A549 (cell line): ENCODE measurements around the gene WDFY2. TPM values are rescaled to one million over a fixed set of nuclear protein-coding genes. Genes with fewer than 3 reads are reported as not detected.

Source experiments
- ATAC-seq, 2 experiments: fragments of 200-7000 bp in 1 of 2; fragments of >200 bp in 1 of 2; cut with Nextera tagmentation in 1 of 2; cut with Tn5 transposase in 1 of 2; 3 replicates each; pipeline versions ENCODE4 v1.8.0 to v1.9.1; 2018 to 2020; ENCODE audit warnings: mild to moderate bottlenecking in 1 of 2, moderate library complexity in 1 of 2
- CTCF ChIA-PET: fragments of 300-600 bp; sonication (Branson Sonifier 250); formaldehyde crosslinking; extraction: SDS; loops from one replicate; lab custom pipeline; 2021; ENCODE audit warnings: antibody characterized with exemption, inconsistent platforms; lab: Yijun Ruan, JAX
- POLR2A ChIA-PET: fragments of 350-600 bp; formaldehyde crosslinking; extraction: SDS; loops from one replicate; lab custom pipeline; 2021; ENCODE audit warnings: antibody characterized with exemption, inconsistent platforms; lab: Yijun Ruan, JAX
- DNase-seq, 2 experiments: peaks; one replicate each; pipeline versions ENCODE4 v3.0.0 to v3.0.0-alpha.2; 2011 to 2016; ENCODE audit warnings: low read depth in 1 of 2, low spot score in 1 of 2
- FAIRE-seq: peaks from 2 replicates; lab custom pipeline; 2011; peaks lifted over from hg19 to GRCh38; lab: Jason Lieb, UNC
- H3K27ac ChIP-seq, 2 experiments: fragments of >200 bp; sonication (Bioruptor Twin); formaldehyde crosslinking; 3 replicates each; pipeline ENCODE4 v1.5.1; 2016 to 2017
- H3K4me1 ChIP-seq: fragments of >200 bp; sonication (Bioruptor Twin); formaldehyde crosslinking; 3 replicates; pipeline ENCODE4 v1.6.1; 2016
- H3K4me2 ChIP-seq: fragments of >200 bp; sonication (Bioruptor Twin); formaldehyde crosslinking; 3 replicates; pipeline ENCODE4 v1.6.1; 2016
- H3K4me3 ChIP-seq: fragments of >200 bp; sonication (Bioruptor Twin); formaldehyde crosslinking; 3 replicates; pipeline ENCODE4 v1.5.1; 2016
- H3K9me3 ChIP-seq: fragments of >200 bp; sonication (Bioruptor Twin); formaldehyde crosslinking; 3 replicates; pipeline ENCODE4 v1.6.1; 2016
- BHLHE40 ChIP-seq: IDR thresholded peaks from 2 replicates; pipeline ENCODE4 v1.6.1; 2012; ENCODE audit warnings: low read depth, low read length, inconsistent platforms
- CEBPB ChIP-seq, 2 experiments: fragments of >200 bp in 1 of 2; sonication (Bioruptor Twin) in 1 of 2; formaldehyde crosslinking in 1 of 2; IDR thresholded peaks; 2 replicates each; pipeline ENCODE4 v1.6.1; 2012 to 2016
- CHD2 ChIP-seq: fragments of 150-350 bp; IDR thresholded peaks from 2 replicates; pipeline ENCODE4 v1.6.1; 2014; ENCODE audit warnings: low read length; ENCODE audit not compliant: partially characterized antibody
- CHD4 ChIP-seq: fragments of 200-600 bp; sonication (generic); IDR thresholded peaks from 2 replicates; pipeline ENCODE4 v1.6.1; 2016; ENCODE audit warnings: antibody characterized with exemption, mild to moderate bottlenecking, borderline replicate concordance
- EHMT2 ChIP-seq: fragments of 200-600 bp; sonication (generic); IDR thresholded peaks from 2 replicates; pipeline ENCODE4 v1.6.1; 2016; ENCODE audit warnings: antibody characterized with exemption, low read depth, mild to moderate bottlenecking, moderate library complexity
- ESRRA ChIP-seq: fragments of 150-350 bp; IDR thresholded peaks from 2 replicates; pipeline ENCODE4 v1.6.1; 2014; ENCODE audit warnings: mild to moderate bottlenecking, low read length, borderline replicate concordance
- FOSB ChIP-seq: fragments of 250-450 bp; sonication (Bioruptor Pico); IDR thresholded peaks from 2 replicates; pipeline ENCODE4 v1.5.0; 2020; ENCODE audit warnings: mild to moderate bottlenecking, moderate library complexity
- FOSL2 ChIP-seq, 2 experiments: fragments of 450-650 bp in 1 of 2; fragments of >200 bp in 1 of 2; sonication (Bioruptor Twin) in 1 of 2; formaldehyde crosslinking; IDR thresholded peaks; 2 replicates each; pipeline versions ENCODE4 v1.5.0 to v1.6.1; 2016 to 2020; ENCODE audit warnings: mild to moderate bottlenecking in 1 of 2, moderate library complexity in 1 of 2
- FOXS1 ChIP-seq: fragments of 250-450 bp; sonication (Bioruptor Pico); IDR thresholded peaks from 2 replicates; pipeline ENCODE4 v1.5.0; 2020; ENCODE audit warnings: mild to moderate bottlenecking, moderate library complexity
- HDAC2 ChIP-seq: fragments of 200-600 bp; sonication (generic); IDR thresholded peaks from 2 replicates; pipeline ENCODE4 v1.6.1; 2016
- JUN ChIP-seq, 2 experiments: fragments of >200 bp; sonication (Bioruptor Twin); formaldehyde crosslinking; IDR thresholded peaks; 2 replicates in 1 of 2; 3 replicates in 1 of 2; pipeline ENCODE4 v1.6.1; 2016 to 2017
- MAZ ChIP-seq: fragments of 150-350 bp; IDR thresholded peaks from 2 replicates; pipeline ENCODE4 v1.6.1; 2014; ENCODE audit warnings: antibody characterized with exemption, low read depth, low read length, borderline replicate concordance
- MYC ChIP-seq: IDR thresholded peaks from 2 replicates; pipeline ENCODE4 v1.6.1; 2012; ENCODE audit warnings: mild to moderate bottlenecking, inconsistent platforms, low read length, improper control_type of control experiment, borderline replicate concordance
- NFE2L2 ChIP-seq: fragments of 150-350 bp; conservative IDR thresholded peaks from 2 replicates; pipeline ENCODE4 v1.6.1; 2014; ENCODE audit warnings: low read length
- POLR2A ChIP-seq: IDR thresholded peaks from 2 replicates; pipeline ENCODE4 v1.6.1; 2012; ENCODE audit warnings: mild to moderate bottlenecking, low read length
- RAD21 ChIP-seq, 2 experiments: fragments of >200 bp in 1 of 2; sonication (Bioruptor Twin) in 1 of 2; formaldehyde crosslinking in 1 of 2; IDR thresholded peaks in 1 of 2; conservative IDR thresholded peaks in 1 of 2; 2 replicates in 1 of 2; 3 replicates in 1 of 2; pipeline ENCODE4 v1.6.1; 2012 to 2018; ENCODE audit warnings: inconsistent platforms in 1 of 2
- RARB ChIP-seq: fragments of 250-450 bp; sonication (Bioruptor Pico); IDR thresholded peaks from 2 replicates; pipeline ENCODE4 v1.8.0; 2021; ENCODE audit warnings: mild to moderate bottlenecking, moderate library complexity
- RFX5 ChIP-seq: fragments of 450-650 bp; IDR thresholded peaks from 2 replicates; pipeline ENCODE4 v1.7.1; 2014; ENCODE audit warnings: antibody characterized with exemption, mild to moderate bottlenecking, moderate library complexity
- RNF2 ChIP-seq: fragments of 200-600 bp; sonication (generic); IDR thresholded peaks from 2 replicates; pipeline ENCODE4 v1.6.1; 2016; ENCODE audit warnings: low read depth, mild to moderate bottlenecking, antibody characterized with exemption, moderate library complexity, borderline replicate concordance
- SMC3 ChIP-seq: fragments of >200 bp; sonication (Bioruptor Twin); formaldehyde crosslinking; IDR thresholded peaks from 3 replicates; pipeline ENCODE4 v1.6.1; 2018; ENCODE audit warnings: inconsistent platforms
- TP53 ChIP-seq: fragments of 250-450 bp; sonication (Bioruptor Pico); IDR thresholded peaks from 2 replicates; pipeline ENCODE4 v1.5.0; 2021; ENCODE audit warnings: mild to moderate bottlenecking, moderate library complexity
- ZFP36 ChIP-seq: fragments of 450-650 bp; IDR thresholded peaks from 2 replicates; pipeline ENCODE4 v1.6.1; 2014; ENCODE audit warnings: borderline replicate concordance; ENCODE audit not compliant: partially characterized antibody
- WGBS: methylation state at CpG from one replicate; pipeline ENCODE4 v1.1.6; 2017; ENCODE audit errors: missing lambda C conversion rate; 5-methylcytosine and 5-hydroxymethylcytosine counted together
- polyA plus RNA-seq, 4 experiments: library from polyadenylated mRNA; depleted of rRNA in 3 of 4; stranded (reverse); fragments of >200 nt; fragmentation: RNase III in 1 of 4; extraction: RNeasy Plus Mini Kit Qiagen cat#74134 plus additional on column Dnase treatment in 1 of 4; gene quantifications; 2 replicates in 3 of 4; 3 replicates in 1 of 4; pipeline ENCODE4 v1.2.3, GENCODE V29; 2011 to 2017
- TF ChIP-seq, protein P1 (sequence below): fragments of >200 bp; sonication (Bioruptor Twin); formaldehyde crosslinking; IDR thresholded peaks from 2 replicates; pipeline ENCODE4 v1.6.1; 2016
- TF ChIP-seq, protein P2 (sequence below): IDR thresholded peaks from 2 replicates; pipeline ENCODE4 v1.6.1; 2012
- TF ChIP-seq, protein P3 (sequence below): fragments of 250-450 bp; sonication (Bioruptor Pico); IDR thresholded peaks from 2 replicates; pipeline ENCODE4 v1.5.0; 2020; ENCODE audit warnings: low read depth, mild to moderate bottlenecking, moderate library complexity
- TF ChIP-seq, protein P4 (sequence below): fragments of 250-450 bp; sonication (Bioruptor Pico); IDR thresholded peaks from 2 replicates; pipeline ENCODE4 v1.5.0; 2021; ENCODE audit warnings: mild to moderate bottlenecking, moderate library complexity, borderline replicate concordance

Gene WDFY2
- polyA plus RNA-seq, 2 of the 4 experiments (the other 2 are of a cell fraction) = 5.2 to 8.5 TPM

DNA sequence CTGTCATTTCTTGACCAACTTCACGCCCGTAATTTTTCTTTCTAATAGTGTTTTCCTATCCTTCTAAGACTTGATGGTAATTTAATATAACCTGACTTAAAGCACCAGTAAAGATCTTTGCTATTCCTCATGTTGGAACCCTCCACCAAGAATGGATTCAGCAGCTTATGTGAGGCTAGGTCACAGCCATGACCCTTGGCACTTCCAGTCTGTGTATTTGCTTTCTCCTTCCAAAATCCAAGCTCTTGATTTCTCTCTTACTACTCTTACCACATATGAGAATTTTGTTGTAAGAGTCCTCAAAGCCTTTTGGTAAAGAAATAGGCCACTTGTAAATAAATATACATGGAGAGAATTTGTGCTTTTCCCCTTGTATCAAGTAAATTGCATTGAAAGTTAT lies 158.3 kb downstream of the WDFY2 start (continued):
- no peak for TF ChIP-seq BHLHE40
- TF ChIP-seq, protein P1, sequence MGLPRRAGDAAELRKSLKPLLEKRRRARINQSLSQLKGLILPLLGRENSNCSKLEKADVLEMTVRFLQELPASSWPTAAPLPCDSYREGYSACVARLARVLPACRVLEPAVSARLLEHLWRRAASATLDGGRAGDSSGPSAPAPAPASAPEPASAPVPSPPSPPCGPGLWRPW = no peak
- TF ChIP-seq CEBPB (IDR thresholded peaks at IDR 0.05) = no peak

DNA sequence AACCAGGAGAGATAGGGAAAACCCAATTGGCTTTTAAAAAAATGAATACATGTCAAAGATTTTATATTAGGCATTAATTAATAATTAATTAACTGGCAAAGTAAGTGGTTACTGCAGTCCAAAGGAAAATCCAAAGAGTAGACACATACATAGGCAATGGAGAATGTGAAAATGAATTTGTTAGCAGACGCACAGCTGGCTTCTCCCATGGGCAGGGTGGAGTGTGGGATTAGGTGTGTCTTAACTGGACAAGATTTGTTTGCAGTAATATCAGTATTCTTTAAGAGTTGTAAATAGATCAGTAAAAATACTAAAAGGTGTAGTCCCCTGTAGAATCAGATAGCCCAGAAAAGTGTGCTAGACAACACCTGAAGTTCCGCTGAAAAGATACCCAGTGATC lies 161.0 kb downstream of the WDFY2 start:
- H3K4me1 ChIP-seq = no peaks in the 10 kb centered on the region
- H3K4me2 ChIP-seq = no peak overlapping the region
- peaks cover 9% of the 10 kb centered on the region for H3K9me3 ChIP-seq
- no peak overlapping the region for H3K4me3 ChIP-seq
- POLR2A ChIA-PET = no interaction called here
- CTCF ChIA-PET = interaction anchor here (2.2 kb wide), 1 partner anchor 52 kb away, joined by 4 read pairs; no protein-coding TSS in a partner anchor
- WGBS = 94% methylated on average over 2 of the region's 2 CpGs
- TF ChIP-seq CHD4 (no peak), POLR2A (no peak), EHMT2 (no peak), FOSL2 (IDR thresholded peaks at IDR 0.05) (no peak), FOSL2 (CRISPR knock-in tag; IDR thresholded peaks at IDR 0.05) (no peak), ZFP36 (no peak), HDAC2 (no peak), MAZ (no peak), CHD2 (no peak), NFE2L2 (no peak)
- TF ChIP-seq, protein P2, sequence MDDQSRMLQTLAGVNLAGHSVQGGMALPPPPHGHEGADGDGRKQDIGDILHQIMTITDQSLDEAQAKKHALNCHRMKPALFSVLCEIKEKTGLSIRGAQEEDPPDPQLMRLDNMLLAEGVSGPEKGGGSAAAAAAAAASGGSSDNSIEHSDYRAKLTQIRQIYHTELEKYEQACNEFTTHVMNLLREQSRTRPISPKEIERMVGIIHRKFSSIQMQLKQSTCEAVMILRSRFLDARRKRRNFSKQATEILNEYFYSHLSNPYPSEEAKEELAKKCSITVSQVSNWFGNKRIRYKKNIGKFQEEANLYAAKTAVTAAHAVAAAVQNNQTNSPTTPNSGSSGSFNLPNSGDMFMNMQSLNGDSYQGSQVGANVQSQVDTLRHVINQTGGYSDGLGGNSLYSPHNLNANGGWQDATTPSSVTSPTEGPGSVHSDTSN = no peak
- TF ChIP-seq, protein P3, sequence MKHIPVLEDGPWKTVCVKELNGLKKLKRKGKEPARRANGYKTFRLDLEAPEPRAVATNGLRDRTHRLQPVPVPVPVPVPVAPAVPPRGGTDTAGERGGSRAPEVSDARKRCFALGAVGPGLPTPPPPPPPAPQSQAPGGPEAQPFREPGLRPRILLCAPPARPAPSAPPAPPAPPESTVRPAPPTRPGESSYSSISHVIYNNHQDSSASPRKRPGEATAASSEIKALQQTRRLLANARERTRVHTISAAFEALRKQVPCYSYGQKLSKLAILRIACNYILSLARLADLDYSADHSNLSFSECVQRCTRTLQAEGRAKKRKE (CRISPR knock-in tag) = no peak
- TF ChIP-seq, all 56 proteins: peak for 0
- FAIRE-seq (no peak), DNase-seq (no peak), ATAC-seq (no peak)
- H3K27ac ChIP-seq = no peak overlapping the region

DNA sequence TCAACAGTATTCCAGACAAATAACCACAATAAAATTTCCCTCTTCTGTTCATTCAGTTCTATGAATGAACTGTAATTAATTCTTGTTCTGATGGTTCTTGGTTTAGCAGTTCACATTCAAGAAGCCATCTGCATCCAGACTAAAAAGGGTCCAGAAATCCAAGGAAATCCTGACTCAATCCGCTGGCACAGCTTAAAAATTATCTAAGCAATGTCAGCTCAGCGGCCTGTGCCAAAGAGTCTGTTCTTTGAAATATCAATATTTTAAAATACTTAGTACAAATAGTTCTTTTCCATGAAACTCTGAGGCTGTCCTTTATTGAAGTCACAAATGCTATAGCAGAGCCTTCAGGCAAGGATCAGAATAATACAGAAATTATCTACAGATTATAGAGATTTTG lies 162.5 kb downstream of the WDFY2 start:
- no peak overlapping the region for H3K4me3 ChIP-seq
- FAIRE-seq (no peak), ATAC-seq (no peak), DNase-seq (no peak)
- H3K4me2 ChIP-seq = no peak overlapping the region
- H3K9me3 ChIP-seq = peaks cover 9% of the 10 kb centered on the region
- ChIA-PET POLR2A (no interaction called here), CTCF (interaction anchor here (2.2 kb wide), 1 partner anchor 51 kb away, joined by 4 read pairs; no protein-coding TSS in a partner anchor)
- TF ChIP-seq, protein P3 (CRISPR knock-in tag) = no peak
- TF ChIP-seq ZFP36 = no peak
- TF ChIP-seq RARB (CRISPR knock-in tag) = no peak
- no peak for TF ChIP-seq MAZ
- no peak for TF ChIP-seq MYC
- no peak for TF ChIP-seq RAD21 (conservative IDR thresholded peaks at IDR 0.05 in 1 of 2, IDR thresholded peaks at IDR 0.05 in 1 of 2)
- TF ChIP-seq FOXS1 (CRISPR knock-in tag) = no peak
- no peak for TF ChIP-seq CHD4
- no peak for TF ChIP-seq FOSB (CRISPR knock-in tag)
- TF ChIP-seq RFX5 = no peak
- no peak for TF ChIP-seq RNF2
- TF ChIP-seq, protein P4, sequence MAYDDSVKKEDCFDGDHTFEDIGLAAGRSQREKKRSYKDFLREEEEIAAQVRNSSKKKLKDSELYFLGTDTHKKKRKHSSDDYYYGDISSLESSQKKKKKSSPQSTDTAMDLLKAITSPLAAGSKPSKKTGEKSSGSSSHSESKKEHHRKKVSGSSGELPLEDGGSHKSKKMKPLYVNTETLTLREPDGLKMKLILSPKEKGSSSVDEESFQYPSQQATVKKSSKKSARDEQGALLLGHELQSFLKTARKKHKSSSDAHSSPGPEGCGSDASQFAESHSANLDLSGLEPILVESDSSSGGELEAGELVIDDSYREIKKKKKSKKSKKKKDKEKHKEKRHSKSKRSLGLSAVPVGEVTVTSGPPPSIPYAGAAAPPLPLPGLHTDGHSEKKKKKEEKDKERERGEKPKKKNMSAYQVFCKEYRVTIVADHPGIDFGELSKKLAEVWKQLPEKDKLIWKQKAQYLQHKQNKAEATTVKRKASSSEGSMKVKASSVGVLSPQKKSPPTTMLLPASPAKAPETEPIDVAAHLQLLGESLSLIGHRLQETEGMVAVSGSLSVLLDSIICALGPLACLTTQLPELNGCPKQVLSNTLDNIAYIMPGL = no peak
- no peak for TF ChIP-seq SMC3
- no peak for TF ChIP-seq CHD2
- no peak for TF ChIP-seq TP53 (CRISPR knock-in tag)
- no peak for TF ChIP-seq JUN (IDR thresholded peaks at IDR 0.05)
- no peak for TF ChIP-seq FOSL2 (IDR thresholded peaks at IDR 0.05)
- TF ChIP-seq FOSL2 (CRISPR knock-in tag; IDR thresholded peaks at IDR 0.05) = no peak
- no peak for TF ChIP-seq ESRRA
- no peak overlapping the region for H3K27ac ChIP-seq
- WGBS = 94% methylated on average over 2 of the region's 2 CpGs
- no peaks in the 10 kb centered on the region for H3K4me1 ChIP-seq
